ENCODE results near the gene BCAS3. TPM values are rescaled to one million over a fixed set of nuclear protein-coding genes. Genes with fewer than 3 reads are reported as not detected.

The BCAS3 gene
- total and polyA plus RNA-seq, 4 donors: 5.8 to 24.6 (median 10.1) TPM

- no peak overlapping the region for H3K9ac ChIP-seq (ENCODE audit: low read depth in 1 of 2, low read length in 2 of 2)
- peaks cover 0 to 5% (median 2%) of the 10 kb centered on the region in 4 donors for H3K9me3 ChIP-seq (ENCODE audit: control insufficient read depth in 4 of 4, low read length in 3 of 4)
- TF ChIP-seq SP1 (IDR thresholded peaks at IDR 0.05) (no peak), MAX (IDR thresholded peaks at IDR 0.05) (no peak), EGR1 (IDR thresholded peaks at IDR 0.05; ENCODE audit: low read depth in 2 of 2) (no peak), RAD21 (IDR thresholded peaks at IDR 0.05) (no peak), RXRA (IDR thresholded peaks at IDR 0.05) (no peak), JUND (IDR thresholded peaks at IDR 0.05) (no peak)
- no peaks in the 10 kb centered on the region for H3K4me1 ChIP-seq (ENCODE audit: control insufficient read depth in 4 of 4, insufficient read depth in 4 of 4, low read length in 3 of 4)
- H3K4me3 ChIP-seq (ENCODE audit: low read depth in 1 of 3, low read length in 3 of 3): no peak overlapping the region
- H3K27ac ChIP-seq (ENCODE audit: low read depth in 1 of 2, low read length in 2 of 2): no peak overlapping the region
- H3K36me3 ChIP-seq (ENCODE audit: control insufficient read depth in 4 of 4, insufficient read depth in 3 of 4, low read depth in 1 of 4, low read length in 3 of 4): peaks cover 0 to 5% (median 1%) of the 10 kb centered on the region in 4 donors
- no peaks in the 10 kb centered on the region for H3K27me3 ChIP-seq (ENCODE audit: control insufficient read depth in 4 of 4, insufficient read depth in 4 of 4, low read length in 3 of 4)
- WGBS: 98% methylated on average over 3 of the region's 3 CpGs
- no peak for DNase-seq (ENCODE audit: low spot score)
These were observed 282.9 kb downstream of the BCAS3 start for GRCh38 chr17:60960398-60961065.

GRCh38 chr17:60964160-60964559 is 286.5 kb downstream of the BCAS3 start:
- Histone ChIP-seq H3K9me3 (ENCODE audit: control insufficient read depth in 4 of 4, low read length in 3 of 4) (peaks cover 0 to 5% (median 2%) of the 10 kb centered on the region in 4 donors), H3K36me3 (ENCODE audit: control insufficient read depth in 4 of 4, insufficient read depth in 3 of 4, low read depth in 1 of 4, low read length in 3 of 4) (peaks cover 0 to 5% (median 1%) of the 10 kb centered on the region in 4 donors), H3K27ac (ENCODE audit: low read depth in 1 of 2, low read length in 2 of 2) (no peak overlapping the region), H3K4me3 (ENCODE audit: low read depth in 1 of 3, low read length in 3 of 3) (no peak overlapping the region), H3K9ac (ENCODE audit: low read depth in 1 of 2, low read length in 2 of 2) (no peak overlapping the region), H3K4me1 (ENCODE audit: control insufficient read depth in 4 of 4, insufficient read depth in 4 of 4, low read length in 3 of 4) (no peaks in the 10 kb centered on the region), H3K27me3 (ENCODE audit: control insufficient read depth in 4 of 4, insufficient read depth in 4 of 4, low read length in 3 of 4) (no peaks in the 10 kb centered on the region)
- WGBS: 97% methylated on average over 2 of the region's 2 CpGs
- DNase-seq (ENCODE audit: low spot score): no peak
- TF ChIP-seq MAX (IDR thresholded peaks at IDR 0.05) (no peak), RXRA (IDR thresholded peaks at IDR 0.05) (no peak), RAD21 (IDR thresholded peaks at IDR 0.05) (no peak), HNF4G (IDR thresholded peaks at IDR 0.05) (no peak), ATF3 (IDR thresholded peaks at IDR 0.05) (no peak), EGR1 (IDR thresholded peaks at IDR 0.05; ENCODE audit: low read depth in 2 of 2) (no peak), YY1 (IDR thresholded peaks at IDR 0.05) (no peak), JUND (IDR thresholded peaks at IDR 0.05) (no peak), REST (IDR thresholded peaks at IDR 0.05) (no peak), ZBTB33 (IDR thresholded peaks at IDR 0.05) (no peak)
